Choroid plexus epithelial cell (primary cell): ENCODE measurements around the gene RBM5.

Experiments used
- DNase-seq: peaks from one replicate; pipeline ENCODE4 v3.0.0-alpha.2; 2010; ENCODE audit warnings: low read depth
- H3K4me3 ChIP-seq: 2 replicates; pipeline ENCODE4 v1.5.1; 2011; ENCODE audit warnings: low read depth, mild to moderate bottlenecking, control low read depth, low read length, moderate library complexity
- TF ChIP-seq, protein P1 (sequence below): conservative IDR thresholded peaks from 2 replicates; pipeline ENCODE4 v1.5.1; 2011; ENCODE audit warnings: low read depth, mild to moderate bottlenecking, control low read depth, inconsistent platforms, low read length, moderate library complexity

Gene RBM5

GRCh38 chr3:50150404-50150750 is 61.7 kb downstream of the RBM5 start:
- TF ChIP-seq, protein P1, sequence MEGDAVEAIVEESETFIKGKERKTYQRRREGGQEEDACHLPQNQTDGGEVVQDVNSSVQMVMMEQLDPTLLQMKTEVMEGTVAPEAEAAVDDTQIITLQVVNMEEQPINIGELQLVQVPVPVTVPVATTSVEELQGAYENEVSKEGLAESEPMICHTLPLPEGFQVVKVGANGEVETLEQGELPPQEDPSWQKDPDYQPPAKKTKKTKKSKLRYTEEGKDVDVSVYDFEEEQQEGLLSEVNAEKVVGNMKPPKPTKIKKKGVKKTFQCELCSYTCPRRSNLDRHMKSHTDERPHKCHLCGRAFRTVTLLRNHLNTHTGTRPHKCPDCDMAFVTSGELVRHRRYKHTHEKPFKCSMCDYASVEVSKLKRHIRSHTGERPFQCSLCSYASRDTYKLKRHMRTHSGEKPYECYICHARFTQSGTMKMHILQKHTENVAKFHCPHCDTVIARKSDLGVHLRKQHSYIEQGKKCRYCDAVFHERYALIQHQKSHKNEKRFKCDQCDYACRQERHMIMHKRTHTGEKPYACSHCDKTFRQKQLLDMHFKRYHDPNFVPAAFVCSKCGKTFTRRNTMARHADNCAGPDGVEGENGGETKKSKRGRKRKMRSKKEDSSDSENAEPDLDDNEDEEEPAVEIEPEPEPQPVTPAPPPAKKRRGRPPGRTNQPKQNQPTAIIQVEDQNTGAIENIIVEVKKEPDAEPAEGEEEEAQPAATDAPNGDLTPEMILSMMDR: no peak
- H3K4me3 ChIP-seq: no peak overlapping the region
- no peak for DNase-seq

DNA sequence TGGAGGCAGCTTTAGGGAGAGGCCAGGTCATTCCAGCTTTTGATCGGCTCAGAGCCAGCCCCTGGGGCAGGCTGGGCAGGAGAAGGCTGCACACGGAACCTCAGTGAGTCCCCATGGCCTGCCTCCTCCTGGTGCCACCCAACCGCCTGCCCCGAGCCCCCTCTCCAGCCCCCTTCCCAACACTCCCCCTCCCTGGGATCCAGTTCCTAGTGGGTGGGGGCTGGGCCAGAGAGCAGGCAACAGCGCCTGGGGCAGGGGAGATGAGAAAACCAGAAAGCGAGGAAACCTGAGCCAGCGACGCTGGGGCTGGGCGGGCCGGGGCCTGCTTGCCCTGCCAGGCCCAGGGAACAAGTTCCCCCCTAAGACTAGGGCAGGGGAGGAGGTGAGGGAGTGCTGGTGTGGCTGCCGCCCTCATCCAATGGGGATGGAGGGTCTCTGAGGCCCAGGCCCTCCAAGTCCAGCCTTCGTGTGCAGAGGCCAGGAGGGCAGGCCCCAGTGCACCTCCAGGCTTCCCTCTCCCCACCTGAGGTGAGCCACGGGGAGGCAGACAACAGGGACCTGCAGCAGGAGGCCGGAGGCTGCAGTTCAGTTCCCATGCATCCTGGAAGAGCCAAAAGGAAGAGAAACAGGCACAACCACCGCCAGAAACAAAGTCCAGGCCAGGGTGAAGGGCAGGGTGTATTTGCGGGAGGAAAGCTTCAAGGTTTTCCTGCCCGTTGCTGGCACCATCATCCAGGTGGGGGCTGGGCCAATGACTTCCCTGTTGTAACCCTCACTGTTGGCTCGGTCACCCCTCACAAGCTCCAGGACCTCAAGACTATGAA is 62.4 kb downstream of the RBM5 start:
- no peak overlapping the region for H3K4me3 ChIP-seq
- no peak for DNase-seq
- TF ChIP-seq, protein P1: no peak

GRCh38 chr3:50151728-50152127 is 63.0 kb downstream of the RBM5 start:
- H3K4me3 ChIP-seq: no peak overlapping the region
- TF ChIP-seq, protein P1: no peak
- no peak for DNase-seq

- TF ChIP-seq, protein P1: no peak
- no peak for DNase-seq
- H3K4me3 ChIP-seq: no peak overlapping the region
These were observed 65.2 kb downstream of the RBM5 start for GRCh38 chr3:50153782-50154475.

GRCh38 chr3:50154476-50154839 is 65.7 kb downstream of the RBM5 start:
- TF ChIP-seq, protein P1: no peak
- no peak overlapping the region for H3K4me3 ChIP-seq

GRCh38 chr3:50154840-50155490 is 66.2 kb downstream of the RBM5 start, which contains the start of gene SEMA3F:
Gene SEMA3F (plus strand): TSS chr3:50155324. CDS start chr3:50159623, 4,299 bp downstream.
- peak; percentile 62 for DNase-seq
- peak within 1 kb of the TSS; percentile 44 for H3K4me3 ChIP-seq

More at GRCh38 chr3:50154476-50154839, 65.7 kb downstream of the RBM5 start:
- DNase-seq: no peak

More at GRCh38 chr3:50154840-50155490, 66.2 kb downstream of the RBM5 start, which contains the start of gene SEMA3F:
- TF ChIP-seq, protein P1: no peak
